C4-2B (cell line): Measurements from ENCODE around the gene MT1G.

Experiments
- H3K27ac ChIP-seq: fragments of 450-650 bp; 2 replicates; pipeline ENCODE4 v1.5.1; 2017
- ZFX ChIP-seq: fragments of 450-650 bp; IDR thresholded peaks from 2 replicates; pipeline ENCODE4 v1.6.1; 2017
- TF ChIP-seq, protein P1 (sequence below): fragments of 450-650 bp; conservative IDR thresholded peaks from 2 replicates; pipeline ENCODE4 v1.5.1; 2017; ENCODE audit warnings: mild to moderate bottlenecking

The MT1G gene

GRCh38 chr16:56653218-56653617, 14.6 kb downstream of the MT1G start:
- no peak overlapping the region for H3K27ac ChIP-seq
- no peak for TF ChIP-seq ZFX
- TF ChIP-seq, protein P1, sequence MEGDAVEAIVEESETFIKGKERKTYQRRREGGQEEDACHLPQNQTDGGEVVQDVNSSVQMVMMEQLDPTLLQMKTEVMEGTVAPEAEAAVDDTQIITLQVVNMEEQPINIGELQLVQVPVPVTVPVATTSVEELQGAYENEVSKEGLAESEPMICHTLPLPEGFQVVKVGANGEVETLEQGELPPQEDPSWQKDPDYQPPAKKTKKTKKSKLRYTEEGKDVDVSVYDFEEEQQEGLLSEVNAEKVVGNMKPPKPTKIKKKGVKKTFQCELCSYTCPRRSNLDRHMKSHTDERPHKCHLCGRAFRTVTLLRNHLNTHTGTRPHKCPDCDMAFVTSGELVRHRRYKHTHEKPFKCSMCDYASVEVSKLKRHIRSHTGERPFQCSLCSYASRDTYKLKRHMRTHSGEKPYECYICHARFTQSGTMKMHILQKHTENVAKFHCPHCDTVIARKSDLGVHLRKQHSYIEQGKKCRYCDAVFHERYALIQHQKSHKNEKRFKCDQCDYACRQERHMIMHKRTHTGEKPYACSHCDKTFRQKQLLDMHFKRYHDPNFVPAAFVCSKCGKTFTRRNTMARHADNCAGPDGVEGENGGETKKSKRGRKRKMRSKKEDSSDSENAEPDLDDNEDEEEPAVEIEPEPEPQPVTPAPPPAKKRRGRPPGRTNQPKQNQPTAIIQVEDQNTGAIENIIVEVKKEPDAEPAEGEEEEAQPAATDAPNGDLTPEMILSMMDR, result no peak

DNA sequence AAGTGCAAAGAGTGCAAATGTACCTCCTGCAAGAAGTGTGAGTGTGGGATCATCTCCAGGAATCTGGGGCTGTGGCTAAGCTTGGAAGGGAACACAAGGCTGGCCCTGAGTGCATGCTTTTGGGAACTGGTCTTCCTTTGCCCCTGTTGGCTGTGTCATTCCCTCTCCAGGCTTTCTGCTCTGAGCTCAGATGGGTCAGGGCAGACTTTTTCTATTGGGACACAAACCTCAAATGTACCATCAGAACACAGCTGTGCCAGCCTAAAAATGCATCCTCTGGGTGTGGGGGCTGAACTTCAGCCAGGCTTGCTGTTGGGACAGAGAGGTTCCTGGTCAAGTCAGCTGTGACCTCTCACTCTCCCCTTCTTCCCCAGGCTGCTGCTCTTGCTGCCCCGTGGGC, 15.3 kb downstream of the MT1G start:
- H3K27ac ChIP-seq, result no peak overlapping the region
- TF ChIP-seq ZFX, result no peak
- TF ChIP-seq, protein P1, result no peak

DNA sequence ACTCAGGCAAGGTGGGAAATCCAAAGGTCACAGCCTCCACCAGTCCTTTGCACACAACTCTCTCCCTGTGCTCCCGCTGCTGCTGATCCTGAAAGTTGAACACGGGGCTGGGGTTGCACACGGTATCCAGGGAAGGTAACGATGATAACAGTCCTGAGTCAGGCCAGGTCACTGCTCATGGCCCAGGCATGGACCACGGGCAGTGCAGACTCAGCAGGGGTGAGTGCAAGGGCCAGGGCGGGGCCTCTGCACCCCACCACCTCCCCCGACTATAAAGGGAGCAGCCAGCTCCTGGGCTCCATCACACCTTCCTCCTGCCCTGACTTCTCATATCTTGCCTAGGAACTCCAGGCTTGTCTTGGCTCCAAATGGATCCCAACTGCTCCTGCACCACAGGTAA, 16.3 kb downstream of the MT1G start, which contains the start of gene MT1B:
TSS of gene MT1B (plus strand) at position 301 of the 400 bp plus-strand sequence. CDS start at position 369, 68 bp downstream.
- TF ChIP-seq ZFX, result no peak
- TF ChIP-seq, protein P1, result no peak
- H3K27ac ChIP-seq, result no peak within 1 kb of the TSS

DNA sequence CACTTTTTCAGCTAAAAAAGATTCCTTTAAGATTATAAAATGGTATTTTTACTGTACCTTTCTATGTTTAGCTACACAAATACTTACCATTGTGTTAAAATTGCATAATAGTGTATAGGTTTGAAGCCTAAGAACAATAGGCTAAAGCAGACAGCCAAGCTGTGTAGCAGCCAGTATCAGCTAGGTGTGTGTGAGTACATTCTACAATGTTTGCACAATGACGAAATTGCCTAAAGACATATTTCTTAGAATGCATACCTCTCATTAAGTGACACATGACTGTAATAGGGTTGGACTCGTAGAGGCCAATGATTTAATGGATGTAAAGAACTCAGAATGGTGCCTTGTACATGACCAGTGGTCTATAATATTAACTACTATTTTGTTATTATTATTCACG, 18.0 kb downstream of the MT1G start:
- no peak overlapping the region for H3K27ac ChIP-seq
- no peak for TF ChIP-seq ZFX
- TF ChIP-seq, protein P1, result no peak

DNA sequence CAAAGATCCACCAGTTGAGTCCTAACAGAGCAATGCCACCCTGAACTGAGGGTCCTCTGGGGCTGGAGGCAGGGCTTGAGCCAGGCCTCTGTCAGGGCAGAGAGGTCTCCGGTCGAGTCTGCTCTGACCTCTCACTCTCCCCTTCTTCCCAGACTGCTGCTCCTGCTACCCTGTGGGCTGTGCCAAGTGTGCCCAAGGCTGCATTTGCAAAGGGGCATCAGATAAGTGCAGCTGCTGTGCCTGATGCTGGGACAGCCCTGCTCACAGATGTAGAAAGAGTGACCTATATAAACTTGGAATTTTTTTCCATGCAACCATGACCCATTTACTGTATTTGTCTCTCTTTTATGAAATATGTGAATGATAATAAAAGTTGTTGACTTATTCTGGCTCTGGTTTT, 18.6 kb downstream of the MT1G start:
- no peak overlapping the region for H3K27ac ChIP-seq
- TF ChIP-seq ZFX, result no peak
- TF ChIP-seq, protein P1, result no peak

DNA sequence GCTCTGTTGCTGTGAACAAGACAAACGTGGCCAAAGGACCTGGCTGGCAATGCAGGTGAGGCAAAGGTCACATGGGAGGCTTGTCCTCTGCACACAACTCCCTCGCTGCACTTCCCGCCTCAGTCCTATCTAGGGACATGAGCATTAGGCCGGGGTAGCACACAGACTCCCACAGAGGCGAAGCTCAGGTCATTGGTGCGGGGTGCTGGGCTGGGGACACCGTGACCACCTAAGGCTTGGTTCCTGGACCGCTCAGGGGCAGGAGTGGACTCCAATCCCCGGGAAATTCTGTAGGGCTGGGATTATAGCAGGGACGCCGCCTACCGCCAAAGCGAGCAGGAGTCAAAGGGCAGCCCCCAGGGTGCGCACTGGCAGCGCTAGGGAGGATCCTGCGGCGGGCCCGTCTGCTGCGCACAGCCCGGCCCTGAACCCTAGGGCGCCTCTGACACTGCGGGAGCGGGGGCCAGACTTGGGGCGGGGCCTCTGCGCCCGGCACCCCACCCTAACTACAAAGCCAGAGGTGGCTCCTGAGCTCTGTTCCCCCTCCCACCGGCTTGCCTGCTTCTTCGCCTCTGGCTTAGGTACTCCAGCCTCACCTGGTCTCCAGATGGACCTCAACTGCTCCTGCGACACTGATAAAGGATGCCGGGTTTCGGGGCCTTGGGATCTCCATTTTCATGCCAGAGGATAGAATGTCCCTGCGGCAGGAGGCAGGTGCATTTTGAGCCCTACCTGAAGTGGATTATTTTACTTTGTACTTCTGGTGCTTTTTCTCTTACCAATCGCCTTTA, 20.0 kb downstream of the MT1G start:
- TF ChIP-seq ZFX, result no peak
- TF ChIP-seq, protein P1, result no peak

GRCh38 chr16:56645838-56646237, 22.0 kb downstream of the MT1G start:
- H3K27ac ChIP-seq, result no peak overlapping the region

More for the DNA sequence above, 20.0 kb downstream of the MT1G start:
- H3K27ac ChIP-seq, result no peak overlapping the region

DNA sequence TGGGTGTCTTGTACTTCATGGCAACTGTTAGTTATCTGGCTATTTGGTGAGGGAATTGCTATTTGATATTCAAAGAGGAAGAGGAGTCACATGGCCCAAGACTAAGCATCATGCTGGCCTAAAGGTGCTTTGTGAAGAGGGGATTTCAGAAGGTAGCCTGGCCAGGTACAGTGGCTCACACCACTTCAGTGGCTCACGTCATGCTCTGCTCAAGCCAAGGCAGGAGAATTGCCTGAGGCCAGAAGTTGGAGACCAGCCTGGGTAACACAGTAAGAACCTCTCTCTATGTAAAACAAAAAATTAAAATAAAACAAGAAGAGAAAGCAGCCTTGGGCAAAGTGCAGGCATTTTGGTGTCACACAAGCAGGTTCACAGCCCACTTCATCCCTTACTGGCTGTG, 22.6 kb downstream of the MT1G start:
- no peak overlapping the region for H3K27ac ChIP-seq
- TF ChIP-seq, protein P1, result no peak
- no peak for TF ChIP-seq ZFX

More at GRCh38 chr16:56645838-56646237, 22.0 kb downstream of the MT1G start:
- TF ChIP-seq ZFX, result no peak
